Measurements from ENCODE around the gene TNIP2.

TNIP2 gene

GRCh38 chr4:2793586-2794485 lies 37.7 kb upstream of the TNIP2 start:
- H3K4me2 ChIP-seq: peak overlapping the region; percentile 25; the same call in 1 of the 2 replicates
- no peak overlapping the region; the same call in 1 of the 2 replicates for H2AFZ ChIP-seq (ENCODE audit: low read depth)
- no peak overlapping the region for H3K27ac ChIP-seq
- H3K36me3 ChIP-seq (ENCODE audit: insufficient read depth): no peaks in the 10 kb centered on the region
- no peak overlapping the region for H3K4me3 ChIP-seq (IDR thresholded peaks at IDR 0.05; ENCODE audit: insufficient read depth, low read depth, low read length)
- no peaks in the 10 kb centered on the region for H4K20me1 ChIP-seq (ENCODE audit: insufficient read depth)
- H3K79me2 ChIP-seq (ENCODE audit: insufficient read depth, low read depth): no peaks in the 10 kb centered on the region
- no peak overlapping the region for H3K9ac ChIP-seq
- no peaks in the 10 kb centered on the region for H3K4me1 ChIP-seq (ENCODE audit: low read depth, poor library complexity, severe bottlenecking)
- H3K27me3 ChIP-seq (ENCODE audit: insufficient read depth, low read depth): no peaks in the 10 kb centered on the region
- TF ChIP-seq, protein P1, sequence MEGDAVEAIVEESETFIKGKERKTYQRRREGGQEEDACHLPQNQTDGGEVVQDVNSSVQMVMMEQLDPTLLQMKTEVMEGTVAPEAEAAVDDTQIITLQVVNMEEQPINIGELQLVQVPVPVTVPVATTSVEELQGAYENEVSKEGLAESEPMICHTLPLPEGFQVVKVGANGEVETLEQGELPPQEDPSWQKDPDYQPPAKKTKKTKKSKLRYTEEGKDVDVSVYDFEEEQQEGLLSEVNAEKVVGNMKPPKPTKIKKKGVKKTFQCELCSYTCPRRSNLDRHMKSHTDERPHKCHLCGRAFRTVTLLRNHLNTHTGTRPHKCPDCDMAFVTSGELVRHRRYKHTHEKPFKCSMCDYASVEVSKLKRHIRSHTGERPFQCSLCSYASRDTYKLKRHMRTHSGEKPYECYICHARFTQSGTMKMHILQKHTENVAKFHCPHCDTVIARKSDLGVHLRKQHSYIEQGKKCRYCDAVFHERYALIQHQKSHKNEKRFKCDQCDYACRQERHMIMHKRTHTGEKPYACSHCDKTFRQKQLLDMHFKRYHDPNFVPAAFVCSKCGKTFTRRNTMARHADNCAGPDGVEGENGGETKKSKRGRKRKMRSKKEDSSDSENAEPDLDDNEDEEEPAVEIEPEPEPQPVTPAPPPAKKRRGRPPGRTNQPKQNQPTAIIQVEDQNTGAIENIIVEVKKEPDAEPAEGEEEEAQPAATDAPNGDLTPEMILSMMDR (conservative IDR thresholded peaks at IDR 0.05; ENCODE audit: low read depth, low read length): no peak

GRCh38 chr4:2792711-2793585 lies 36.8 kb upstream of the TNIP2 start, which contains the start of gene SH3BP2:
Gene SH3BP2 (plus strand): TSS chr4:2793085. CDS start chr4:2820618, 27,533 bp downstream.
- peak within 1 kb of the TSS; percentile 25; the same call in 1 of the 2 replicates for H3K4me2 ChIP-seq
- H3K36me3 ChIP-seq (ENCODE audit: insufficient read depth): no peaks in the 10 kb centered on the region
- no peak within 1 kb of the TSS for H3K27ac ChIP-seq
- no peaks in the 10 kb centered on the region for H3K27me3 ChIP-seq (ENCODE audit: insufficient read depth, low read depth)
- H4K20me1 ChIP-seq (ENCODE audit: insufficient read depth): no peaks in the 10 kb centered on the region
- no peak within 1 kb of the TSS for H3K9ac ChIP-seq
- H2AFZ ChIP-seq (ENCODE audit: low read depth): no peak within 1 kb of the TSS; the same call in 1 of the 2 replicates
- no peak within 1 kb of the TSS for H3K4me3 ChIP-seq (IDR thresholded peaks at IDR 0.05; ENCODE audit: insufficient read depth, low read depth, low read length)
- TF ChIP-seq, protein P1 (conservative IDR thresholded peaks at IDR 0.05; ENCODE audit: low read depth, low read length): no peak
- H3K4me1 ChIP-seq (ENCODE audit: low read depth, poor library complexity, severe bottlenecking): no peaks in the 10 kb centered on the region
- no peaks in the 10 kb centered on the region for H3K79me2 ChIP-seq (ENCODE audit: insufficient read depth, low read depth)

- Histone ChIP-seq H3K9ac (no peak overlapping the region), H3K79me2 (ENCODE audit: insufficient read depth, low read depth) (no peaks in the 10 kb centered on the region), H3K4me3 (IDR thresholded peaks at IDR 0.05; ENCODE audit: insufficient read depth, low read depth, low read length) (no peak overlapping the region), H3K36me3 (ENCODE audit: insufficient read depth) (no peaks in the 10 kb centered on the region), H3K4me2 (no peak overlapping the region), H3K4me1 (ENCODE audit: low read depth, poor library complexity, severe bottlenecking) (no peaks in the 10 kb centered on the region), H2AFZ (ENCODE audit: low read depth) (no peak overlapping the region), H3K27me3 (ENCODE audit: insufficient read depth, low read depth) (no peaks in the 10 kb centered on the region), H4K20me1 (ENCODE audit: insufficient read depth) (no peaks in the 10 kb centered on the region), H3K27ac (no peak overlapping the region)
- TF ChIP-seq, protein P1 (conservative IDR thresholded peaks at IDR 0.05; ENCODE audit: low read depth, low read length): no peak
Measured at GRCh38 chr4:2792396-2792710, 36.2 kb upstream of the TNIP2 start.

DNA sequence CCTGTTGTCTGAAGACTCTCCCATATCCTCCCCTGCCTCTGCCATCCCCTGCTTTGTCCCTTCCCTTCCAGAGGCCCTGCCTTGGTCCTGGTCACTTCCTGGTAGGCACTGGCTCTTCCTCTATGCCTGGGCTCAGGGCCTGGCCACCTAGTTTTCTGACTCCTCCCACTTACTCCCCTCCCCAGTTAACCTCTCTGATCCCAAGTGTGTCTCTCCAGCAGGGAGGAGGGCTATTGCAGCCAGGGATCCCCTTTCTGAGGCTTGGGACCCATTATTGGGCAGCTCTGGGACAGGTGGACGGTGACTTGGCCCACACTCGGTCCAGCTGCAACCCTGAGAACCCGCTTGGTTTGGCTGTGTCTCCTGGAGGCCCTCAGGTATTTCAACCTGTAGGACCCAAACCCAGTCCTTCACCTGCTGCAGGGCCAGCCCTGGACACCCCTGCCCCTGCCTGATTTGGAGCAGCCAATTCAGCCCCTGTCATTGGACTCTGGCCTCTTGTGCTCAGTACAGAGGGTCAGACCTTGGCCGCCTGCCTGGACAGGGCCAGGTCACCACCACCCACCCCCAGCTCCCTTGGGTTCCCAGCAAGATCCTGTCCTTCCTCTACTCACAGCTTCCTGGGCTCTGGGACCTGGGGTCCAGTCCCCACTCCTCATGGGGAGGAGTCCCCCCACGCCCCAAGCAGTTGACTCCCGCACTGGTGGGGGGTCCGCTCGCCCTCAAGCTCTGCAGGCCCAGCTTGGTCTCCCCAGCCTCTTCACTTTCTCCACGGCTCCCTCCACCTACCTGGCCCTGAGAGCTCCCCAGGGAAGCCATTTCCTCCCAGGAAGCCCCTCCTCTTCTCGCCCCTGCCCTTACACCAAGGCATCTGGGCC lies 35.6 kb upstream of the TNIP2 start:
- Histone ChIP-seq H3K4me1 (ENCODE audit: low read depth, poor library complexity, severe bottlenecking) (no peaks in the 10 kb centered on the region), H3K9ac (no peak overlapping the region), H3K27ac (no peak overlapping the region), H2AFZ (ENCODE audit: low read depth) (no peak overlapping the region), H3K4me2 (no peak overlapping the region), H3K27me3 (ENCODE audit: insufficient read depth, low read depth) (no peaks in the 10 kb centered on the region), H4K20me1 (ENCODE audit: insufficient read depth) (no peaks in the 10 kb centered on the region), H3K79me2 (ENCODE audit: insufficient read depth, low read depth) (no peaks in the 10 kb centered on the region), H3K36me3 (ENCODE audit: insufficient read depth) (no peaks in the 10 kb centered on the region), H3K4me3 (IDR thresholded peaks at IDR 0.05; ENCODE audit: insufficient read depth, low read depth, low read length) (no peak overlapping the region)
- TF ChIP-seq, protein P1 (conservative IDR thresholded peaks at IDR 0.05; ENCODE audit: low read depth, low read length): no peak

All from KMS-11 (cell line).